Esophagus (tissue), 2 donors: ENCODE measurements around the gene TMEM145. TPM values are rescaled to one million over a fixed set of nuclear protein-coding genes. Genes with fewer than 3 reads are reported as not detected.

Experiments used
- H3K27ac ChIP-seq, 2 donors: one replicate each; pipeline ENCODE4 v1.5.1; 2013; ENCODE audit warnings: low read depth in 2 of 2, mild to moderate bottlenecking in 2 of 2, inconsistent platforms in 1 of 2, low read length in 1 of 2, moderate library complexity in 1 of 2
- H3K27me3 ChIP-seq, 2 donors: one replicate each; pipeline ENCODE4 v1.6.1; 2013; ENCODE audit warnings: low read length in 2 of 2, control low read depth in 1 of 2, mild to moderate bottlenecking in 1 of 2; ENCODE audit not compliant: insufficient read depth in 2 of 2, control insufficient read depth in 1 of 2
- H3K36me3 ChIP-seq, 2 donors: one replicate each; pipeline ENCODE4 v1.6.1; 2013; ENCODE audit warnings: low read length in 1 of 2; ENCODE audit not compliant: control insufficient read depth in 2 of 2, insufficient read depth in 2 of 2
- H3K4me1 ChIP-seq, 2 donors: one replicate each; pipeline ENCODE4 v1.6.1; 2013; ENCODE audit warnings: low read length in 1 of 2; ENCODE audit not compliant: control insufficient read depth in 2 of 2, insufficient read depth in 2 of 2
- H3K4me3 ChIP-seq, 2 donors: one replicate each; pipeline ENCODE4 v1.5.1; 2013; ENCODE audit warnings: low read length in 2 of 2, mild to moderate bottlenecking in 2 of 2, low read depth in 1 of 2, moderate library complexity in 1 of 2
- H3K9me3 ChIP-seq, 2 donors: one replicate each; pipeline ENCODE4 v1.6.1; 2013; ENCODE audit warnings: mild to moderate bottlenecking in 2 of 2, low read depth in 1 of 2, low read length in 1 of 2, moderate library complexity in 1 of 2; ENCODE audit not compliant: control insufficient read depth in 2 of 2, insufficient read depth in 1 of 2
- WGBS, 2 donors: extraction: QIAGEN DNeasy Blood & Tissue Kit; methylation state at CpG; one replicate each; pipeline ENCODE4 v1.1.7; 2013; 5-methylcytosine and 5-hydroxymethylcytosine counted together
- polyA plus RNA-seq, 2 donors: library from polyadenylated mRNA; stranded (reverse); fragments of 200-250 nt; gene quantifications; one replicate each; pipeline ENCODE4 v1.2.3, GENCODE V29; 2013
- donor health status: healthy with polysubstance abuse.
- donor health status: Bipolar disorder and iron deficiency.

Gene TMEM145
- polyA plus RNA-seq, 2 donors: 0.04 to 0.08 TPM

GRCh38 chr19:42293948-42294347 lies 19.2 kb upstream of the TMEM145 start:
- no peak overlapping the region for H3K4me3 ChIP-seq
- H3K9me3 ChIP-seq: no peaks in the 10 kb centered on the region
- H3K4me1 ChIP-seq: peaks cover 0 to 5% of the 10 kb centered on the region in 2 donors
- no peak overlapping the region for H3K27ac ChIP-seq
- H3K36me3 ChIP-seq: peaks cover 17 to 61% of the 10 kb centered on the region in 2 donors
- WGBS, 2 donors: 89 to 92% methylated on average over 15 of the region's 15 CpGs
- no peaks in the 10 kb centered on the region for H3K27me3 ChIP-seq

DNA sequence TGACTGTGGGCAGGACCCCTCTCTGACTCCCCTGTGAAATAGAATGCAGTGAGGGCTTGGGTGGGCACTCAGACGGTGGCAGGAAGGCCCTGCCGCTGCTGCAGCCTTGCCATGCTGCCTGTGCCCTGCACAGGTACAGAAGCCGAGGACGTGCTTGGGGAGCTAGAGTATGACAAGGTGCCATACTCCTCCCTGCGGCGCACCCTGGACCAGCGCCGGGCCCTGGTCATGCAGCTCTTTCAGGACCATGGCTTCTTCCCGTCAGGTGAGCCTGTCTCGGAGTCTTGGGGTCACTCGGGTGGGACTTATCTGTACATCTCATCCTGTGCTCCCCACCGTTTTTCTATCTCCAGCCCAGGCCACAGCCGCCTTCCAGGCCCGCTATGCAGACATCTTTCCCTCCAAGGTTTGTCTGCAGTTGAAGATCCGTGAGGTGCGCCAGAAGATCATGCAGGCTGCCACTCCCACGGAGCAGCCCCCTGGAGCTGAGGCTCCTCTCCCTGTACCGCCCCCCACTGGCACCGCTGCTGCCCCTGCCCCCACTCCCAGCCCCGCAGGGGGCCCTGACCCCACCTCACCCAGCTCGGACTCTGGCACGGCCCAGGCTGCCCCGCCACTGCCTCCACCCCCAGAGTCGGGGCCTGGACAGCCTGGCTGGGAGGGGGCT lies 18.5 kb upstream of the TMEM145 start:
- no peaks in the 10 kb centered on the region for H3K27me3 ChIP-seq
- H3K9me3 ChIP-seq: no peaks in the 10 kb centered on the region
- no peak overlapping the region for H3K27ac ChIP-seq
- 75 to 84% methylated on average over 20 to 24 of the region's 24 CpGs for WGBS, 2 donors
- peaks cover 10 to 55% of the 10 kb centered on the region in 2 donors for H3K36me3 ChIP-seq
- peaks cover 0 to 5% of the 10 kb centered on the region in 2 donors for H3K4me1 ChIP-seq
- H3K4me3 ChIP-seq: no peak overlapping the region

- Histone ChIP-seq H3K36me3 (peaks cover 8 to 47% of the 10 kb centered on the region in 2 donors), H3K4me3 (no peak overlapping the region), H3K4me1 (peaks cover 0 to 5% of the 10 kb centered on the region in 2 donors), H3K27me3 (no peaks in the 10 kb centered on the region), H3K27ac (no peak overlapping the region), H3K9me3 (no peaks in the 10 kb centered on the region)
- WGBS, 2 donors: 67 to 68% methylated on average over 5 of the region's 5 CpGs
These were observed 17.8 kb upstream of the TMEM145 start for GRCh38 chr19:42295342-42295741.

DNA sequence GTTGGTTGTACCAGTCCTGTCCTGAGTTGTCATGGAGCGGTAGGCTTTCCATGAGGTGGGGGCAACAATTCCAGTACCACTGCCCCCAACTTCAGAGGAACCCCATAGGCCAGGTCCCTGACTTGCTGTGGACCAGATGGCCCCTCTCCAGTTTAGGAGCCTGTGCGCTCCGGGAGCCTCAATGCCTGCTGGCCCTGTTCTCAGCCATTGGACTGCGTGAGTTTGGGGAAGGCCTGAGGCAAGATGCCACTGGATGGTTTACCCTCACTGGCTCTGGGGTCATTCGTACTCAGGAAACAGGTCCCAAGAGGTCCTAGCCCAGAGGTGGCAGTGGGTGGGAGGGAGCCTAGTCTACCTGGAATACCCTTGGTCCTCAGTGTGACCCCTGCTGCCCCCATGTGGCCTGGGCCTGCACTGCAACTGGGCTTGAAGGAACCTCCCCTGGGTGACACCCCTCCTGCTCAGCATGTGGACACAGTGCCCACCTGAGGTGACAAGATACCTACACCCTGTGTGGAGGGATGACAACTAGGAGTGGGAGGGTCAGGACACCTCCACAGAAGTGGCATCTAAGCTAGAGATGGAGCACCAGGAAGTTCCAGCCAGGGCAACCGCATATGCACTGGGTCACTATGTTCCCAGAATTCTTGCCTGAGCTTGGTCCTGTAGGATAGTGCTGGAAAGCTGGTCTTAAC lies 17.1 kb upstream of the TMEM145 start:
- Histone ChIP-seq H3K27me3 (no peaks in the 10 kb centered on the region), H3K36me3 (peaks cover 5 to 41% of the 10 kb centered on the region in 2 donors), H3K4me1 (peaks cover 0 to 4% of the 10 kb centered on the region in 2 donors), H3K9me3 (no peaks in the 10 kb centered on the region), H3K4me3 (no peak overlapping the region), H3K27ac (peak overlapping the region in 1 of 2 donors; percentile 6)
- 69 to 73% methylated on average over 6 of the region's 6 CpGs for WGBS, 2 donors

GRCh38 chr19:42297039-42297438 lies 16.1 kb upstream of the TMEM145 start:
- H3K27ac ChIP-seq: no peak overlapping the region
- peaks cover 5 to 32% of the 10 kb centered on the region in 2 donors for H3K36me3 ChIP-seq
- H3K27me3 ChIP-seq: no peaks in the 10 kb centered on the region
- no peaks in the 10 kb centered on the region for H3K9me3 ChIP-seq
- H3K4me3 ChIP-seq: no peak overlapping the region
- WGBS, 2 donors: 85 to 86% methylated on average over 15 of the region's 15 CpGs
- peaks cover 0 to 4% of the 10 kb centered on the region in 2 donors for H3K4me1 ChIP-seq

- no peaks in the 10 kb centered on the region for H3K27me3 ChIP-seq
These were observed 11.4 kb upstream of the TMEM145 start, which contains the start of gene PRR19 for GRCh38 chr19:42301646-42302203. PRR19 (plus strand) TSS chr19:42302132; CDS start chr19:42309585, 7,453 bp downstream.

GRCh38 chr19:42303101-42303464 lies 10.0 kb upstream of the TMEM145 start:
- Histone ChIP-seq H3K27me3 (no peaks in the 10 kb centered on the region), H3K4me3 (peak overlapping the region; percentile 10 to 57), H3K27ac (peak overlapping the region in 1 of 2 donors; percentile 40), H3K9me3 (no peaks in the 10 kb centered on the region), H3K36me3 (no peaks in the 10 kb centered on the region), H3K4me1 (peaks cover 5% of the 10 kb centered on the region in 2 donors)
- 68 to 72% methylated on average over 11 of the region's 11 CpGs for WGBS, 2 donors

More at GRCh38 chr19:42301646-42302203, 11.4 kb upstream of the TMEM145 start, which contains the start of gene PRR19:
- H3K27ac ChIP-seq: peak within 1 kb of the TSS; percentile 52 to 62
- peaks cover 0 to 5% of the 10 kb centered on the region in 2 donors for H3K36me3 ChIP-seq
- 4 to 5% methylated on average over 18 to 21 of the region's 21 CpGs for WGBS, 2 donors
- peak within 1 kb of the TSS; percentile 57 to 68 for H3K4me3 ChIP-seq
- H3K4me1 ChIP-seq: peaks cover 5% of the 10 kb centered on the region in 2 donors
- H3K9me3 ChIP-seq: no peaks in the 10 kb centered on the region

DNA sequence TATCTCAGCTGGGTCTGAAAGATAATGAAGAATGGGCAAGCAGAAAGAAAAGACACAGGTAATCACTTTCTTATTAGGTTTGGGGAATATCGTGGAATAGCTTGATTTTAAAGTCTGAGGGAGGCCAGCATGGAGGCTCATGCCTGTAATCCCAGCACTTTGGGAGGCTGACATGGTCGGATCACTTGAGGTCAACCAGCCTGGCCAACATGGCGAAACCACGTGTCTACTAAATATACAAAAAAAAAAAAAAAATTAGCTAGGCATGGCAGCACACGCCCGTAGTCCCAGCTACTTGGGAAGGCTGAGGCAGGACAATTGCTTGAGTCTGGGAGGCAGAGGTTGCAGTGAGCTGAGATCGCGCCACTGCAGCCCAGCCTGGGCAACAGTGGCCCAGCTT lies 9.2 kb upstream of the TMEM145 start:
- WGBS, 2 donors: 74 to 80% methylated on average over 8 of the region's 8 CpGs
- Histone ChIP-seq H3K36me3 (no peaks in the 10 kb centered on the region), H3K9me3 (no peaks in the 10 kb centered on the region), H3K27ac (no peak overlapping the region), H3K27me3 (no peaks in the 10 kb centered on the region), H3K4me1 (peaks cover 5% of the 10 kb centered on the region in 2 donors), H3K4me3 (no peak overlapping the region)

- Histone ChIP-seq H3K27me3 (no peaks in the 10 kb centered on the region), H3K9me3 (no peaks in the 10 kb centered on the region), H3K4me3 (no peak overlapping the region), H3K27ac (no peak overlapping the region), H3K36me3 (no peaks in the 10 kb centered on the region), H3K4me1 (peaks cover 5% of the 10 kb centered on the region in 2 donors)
- 93 to 94% methylated on average over 22 of the region's 22 CpGs for WGBS, 2 donors
These were observed 6.5 kb upstream of the TMEM145 start for GRCh38 chr19:42306646-42307045.
